SIG-M5 treated with dmso at 0.1 percent for 504 hours (cell line): ENCODE data around the gene TBX4.

Experiments used
- DNase-seq: peaks from one replicate; lab custom pipeline; 2025; ENCODE audit not compliant: unreplicated experiment; lab: John Stamatoyannopoulos, UW

TBX4 gene

DNA sequence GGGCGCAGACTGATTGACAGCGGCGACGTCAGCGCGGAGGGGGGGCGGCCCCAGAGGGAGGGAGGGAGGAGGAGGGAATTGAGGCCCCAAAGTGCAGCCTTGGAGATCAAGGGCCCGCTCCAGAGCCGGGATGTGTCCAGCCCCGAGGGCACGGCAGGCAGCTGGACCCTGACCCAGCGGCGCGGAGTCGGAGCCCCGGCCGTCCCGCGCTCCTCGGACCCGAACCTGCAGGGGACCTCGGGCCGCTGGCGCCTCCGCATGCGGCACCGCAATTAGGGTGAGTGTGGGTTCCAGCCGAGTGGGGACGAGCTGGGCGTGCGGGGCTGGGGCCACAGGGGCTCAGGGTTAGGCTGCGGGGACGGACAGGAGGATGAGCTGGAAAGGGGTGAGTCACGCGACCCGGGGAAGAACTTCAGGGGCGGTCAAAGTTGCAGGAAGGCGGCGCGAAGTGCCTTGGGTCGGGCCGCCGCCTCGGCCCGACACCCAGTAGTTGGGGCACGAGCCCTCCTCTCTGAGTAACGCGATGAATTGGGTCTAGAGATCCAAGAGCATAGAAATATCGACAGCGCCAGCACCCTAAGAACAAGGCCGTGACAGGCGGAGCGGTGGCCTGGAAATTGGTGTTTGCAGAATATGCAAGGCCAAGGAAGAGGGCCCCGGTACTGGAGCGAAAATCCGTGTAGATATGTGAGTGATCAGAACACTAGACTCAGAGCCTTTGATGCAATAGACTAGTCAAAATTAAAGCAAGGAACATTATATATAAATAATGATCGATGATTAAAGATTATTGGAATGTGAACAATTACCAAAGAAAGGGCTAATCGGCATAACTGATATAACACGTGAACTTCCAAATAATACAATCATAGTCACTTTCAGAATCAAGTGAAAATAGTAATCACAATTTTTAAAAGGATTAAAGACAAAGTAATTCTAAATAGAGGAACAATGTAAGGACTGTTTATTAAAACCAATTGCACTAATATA is at the start of gene TBX4:
TBX4 (plus strand) TSS at position 122 of the 990 bp plus-strand sequence. CDS start 4,069 bp downstream, outside the sequence.
- no peak for DNase-seq

DNA sequence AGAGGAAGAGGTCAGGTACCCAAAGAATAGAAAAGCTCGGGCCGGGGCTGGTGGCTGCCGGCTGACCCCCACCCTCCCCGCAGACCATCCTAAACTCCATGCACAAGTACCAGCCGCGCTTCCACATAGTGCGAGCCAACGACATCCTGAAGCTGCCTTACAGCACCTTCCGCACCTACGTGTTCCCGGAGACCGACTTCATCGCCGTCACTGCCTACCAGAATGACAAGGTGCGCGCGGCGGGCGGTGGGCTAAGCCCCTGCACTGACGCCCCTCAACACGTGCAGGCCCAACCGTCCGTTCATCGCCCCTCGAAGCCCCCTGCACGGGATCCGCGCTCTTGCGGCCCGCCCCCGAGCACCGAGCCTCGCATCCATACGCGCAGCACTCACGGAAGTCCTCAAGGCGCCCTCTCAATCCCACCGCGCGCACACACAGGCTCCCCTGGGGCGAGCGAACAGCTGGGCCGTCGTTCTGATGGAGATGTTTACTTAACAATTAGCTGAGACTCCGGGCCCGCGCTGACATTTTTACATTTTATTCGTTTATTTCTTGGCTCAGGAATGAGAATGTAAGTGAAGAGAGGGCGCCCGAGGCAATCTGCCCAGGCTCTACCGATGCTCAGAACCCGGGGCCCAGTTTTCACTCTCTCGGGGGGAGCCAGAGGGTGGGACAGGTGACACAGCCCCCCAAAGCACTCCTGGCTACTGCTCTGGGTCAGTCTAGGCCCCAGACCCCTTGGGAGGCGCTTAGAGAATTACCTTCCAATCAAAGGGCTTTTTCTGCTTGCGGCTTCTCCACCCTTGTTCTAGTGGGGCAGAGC is 49.0 kb upstream of the TBX4 start:
- no peak for DNase-seq

DNA sequence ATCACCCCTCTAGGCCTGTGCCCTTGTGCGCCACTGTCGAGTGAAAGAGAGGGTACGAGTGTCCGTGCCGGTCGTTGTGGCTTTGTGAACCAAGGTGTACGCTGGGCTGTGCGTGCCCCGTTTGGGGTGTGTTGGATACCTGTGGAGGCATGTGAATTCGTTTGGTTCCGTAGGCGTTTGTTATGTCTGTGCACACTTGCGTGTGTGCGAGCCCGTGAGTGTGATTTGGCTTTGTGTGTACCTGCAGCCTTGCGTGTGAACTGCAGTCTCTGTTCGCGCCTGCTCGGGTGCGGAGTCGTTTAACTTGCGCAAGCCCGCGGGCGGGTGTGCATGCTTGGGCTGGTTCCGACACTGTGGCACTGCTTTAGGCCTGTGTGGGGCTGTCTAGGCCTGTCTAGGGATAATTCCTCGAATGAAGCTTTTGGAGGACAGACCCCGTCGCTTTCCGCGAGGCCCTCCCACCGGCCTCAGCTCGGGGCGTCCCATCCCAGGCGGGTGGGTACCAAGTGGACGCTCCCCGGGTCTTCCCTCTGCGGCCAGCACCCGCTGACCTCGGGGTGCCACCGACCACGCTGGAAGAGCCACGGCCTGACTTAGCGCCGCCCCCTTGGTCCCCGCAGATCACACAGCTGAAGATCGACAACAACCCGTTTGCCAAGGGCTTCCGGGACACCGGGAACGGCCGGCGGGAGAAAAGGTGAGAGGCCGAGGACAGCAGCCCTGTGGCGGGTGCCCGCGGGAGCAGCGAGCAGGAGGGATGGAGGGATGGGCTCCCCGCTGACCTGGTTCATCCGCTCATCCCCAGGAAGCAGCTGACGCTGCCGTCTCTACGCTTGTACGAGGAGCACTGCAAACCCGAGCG is 48.2 kb upstream of the TBX4 start:
- no peak for DNase-seq

DNA sequence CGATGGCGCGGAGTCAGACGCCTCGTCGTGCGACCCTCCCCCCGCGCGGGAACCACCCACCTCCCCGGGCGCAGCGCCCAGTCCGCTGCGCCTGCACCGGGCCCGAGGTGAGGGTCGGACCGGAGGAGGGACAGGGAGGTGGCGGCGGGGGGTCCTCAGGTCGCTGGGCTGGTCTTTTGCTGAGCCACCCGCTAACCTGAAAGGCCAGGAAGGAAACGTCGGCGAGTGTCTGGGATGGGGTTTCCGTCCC is 47.6 kb upstream of the TBX4 start:
- no peak for DNase-seq

DNA sequence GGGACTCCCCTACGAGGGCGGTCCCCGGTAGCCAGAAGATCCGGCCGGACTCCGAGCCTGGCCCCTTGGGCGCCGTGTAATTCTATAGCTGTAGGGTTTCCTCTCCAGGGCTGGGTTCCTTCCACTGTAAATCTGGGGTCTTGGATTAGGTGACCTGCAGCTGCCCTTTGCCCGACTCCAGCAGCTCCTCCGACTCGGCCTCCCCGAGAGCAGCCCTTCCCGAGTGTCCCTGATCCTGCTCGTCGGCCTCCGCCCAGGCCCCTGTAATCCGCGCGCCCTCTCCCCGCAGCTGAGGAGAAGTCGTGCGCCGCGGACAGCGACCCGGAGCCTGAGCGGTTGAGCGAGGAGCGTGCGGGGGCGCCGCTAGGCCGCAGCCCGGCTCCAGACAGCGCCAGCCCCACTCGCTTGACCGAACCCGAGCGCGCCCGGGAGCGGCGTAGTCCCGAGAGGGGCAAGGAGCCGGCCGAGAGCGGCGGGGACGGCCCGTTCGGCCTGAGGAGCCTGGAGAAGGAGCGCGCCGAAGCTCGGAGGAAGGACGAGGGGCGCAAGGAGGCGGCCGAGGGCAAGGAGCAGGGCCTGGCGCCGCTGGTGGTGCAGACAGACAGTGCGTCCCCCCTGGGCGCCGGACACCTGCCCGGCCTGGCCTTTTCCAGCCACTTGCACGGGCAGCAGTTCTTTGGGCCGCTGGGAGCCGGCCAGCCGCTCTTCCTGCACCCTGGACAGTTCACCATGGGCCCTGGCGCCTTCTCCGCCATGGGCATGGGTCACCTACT is 47.1 kb upstream of the TBX4 start:
- no peak for DNase-seq

DNA sequence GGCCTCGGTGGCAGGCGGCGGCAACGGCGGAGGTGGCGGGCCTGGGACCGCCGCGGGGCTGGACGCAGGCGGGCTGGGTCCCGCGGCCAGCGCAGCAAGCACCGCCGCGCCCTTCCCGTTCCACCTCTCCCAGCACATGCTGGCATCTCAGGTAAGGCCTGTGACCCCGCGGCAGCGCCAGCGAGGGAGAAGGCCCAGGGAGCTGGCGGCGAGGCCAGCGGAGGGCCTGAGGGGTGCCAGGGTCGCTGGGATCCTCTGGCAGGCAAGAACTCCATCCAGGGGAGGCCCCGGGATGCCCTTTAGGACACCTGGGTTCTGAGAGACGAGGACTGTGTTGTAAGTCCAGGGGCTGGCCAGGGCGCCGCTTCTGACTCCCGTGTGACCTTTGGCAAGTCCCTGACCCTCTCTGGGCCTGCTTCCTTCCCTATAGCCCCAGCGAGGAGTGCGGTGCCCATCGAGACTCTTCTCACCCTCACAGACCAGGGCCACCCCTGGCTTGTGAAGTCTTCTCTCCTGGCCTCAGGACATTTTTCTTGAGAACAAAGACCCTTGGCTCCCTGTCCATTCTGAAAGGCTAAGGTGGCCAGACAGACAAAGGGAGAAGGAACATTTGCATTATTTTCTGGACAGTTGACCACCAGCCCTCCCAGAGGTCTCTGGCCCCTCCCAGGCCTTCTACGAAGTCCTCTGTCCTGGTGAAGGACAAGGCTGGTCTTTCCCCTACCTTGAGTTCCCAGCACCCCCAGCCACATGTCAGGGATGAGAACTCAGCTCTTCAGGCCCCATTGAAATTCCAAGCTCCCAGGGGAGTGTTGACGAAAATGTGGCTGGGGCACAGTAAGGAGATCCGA is 46.3 kb upstream of the TBX4 start:
- DNase-seq, result no peak

DNA sequence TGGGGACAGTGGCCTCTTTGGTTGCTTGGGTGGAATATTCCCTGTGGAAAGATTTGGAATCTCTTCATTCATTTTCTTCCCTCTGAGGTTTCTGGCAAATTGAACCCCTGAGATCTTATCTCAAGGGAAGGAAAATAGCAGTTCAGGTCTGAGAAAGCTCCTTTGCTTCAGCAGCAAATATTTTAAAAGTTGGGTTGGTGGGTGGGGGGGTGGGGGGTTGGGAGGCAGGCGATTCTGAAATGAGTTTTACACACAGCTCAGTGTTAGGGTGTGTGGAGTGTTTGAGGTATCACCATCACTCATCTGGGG is 45.7 kb upstream of the TBX4 start:
- DNase-seq, result no peak

DNA sequence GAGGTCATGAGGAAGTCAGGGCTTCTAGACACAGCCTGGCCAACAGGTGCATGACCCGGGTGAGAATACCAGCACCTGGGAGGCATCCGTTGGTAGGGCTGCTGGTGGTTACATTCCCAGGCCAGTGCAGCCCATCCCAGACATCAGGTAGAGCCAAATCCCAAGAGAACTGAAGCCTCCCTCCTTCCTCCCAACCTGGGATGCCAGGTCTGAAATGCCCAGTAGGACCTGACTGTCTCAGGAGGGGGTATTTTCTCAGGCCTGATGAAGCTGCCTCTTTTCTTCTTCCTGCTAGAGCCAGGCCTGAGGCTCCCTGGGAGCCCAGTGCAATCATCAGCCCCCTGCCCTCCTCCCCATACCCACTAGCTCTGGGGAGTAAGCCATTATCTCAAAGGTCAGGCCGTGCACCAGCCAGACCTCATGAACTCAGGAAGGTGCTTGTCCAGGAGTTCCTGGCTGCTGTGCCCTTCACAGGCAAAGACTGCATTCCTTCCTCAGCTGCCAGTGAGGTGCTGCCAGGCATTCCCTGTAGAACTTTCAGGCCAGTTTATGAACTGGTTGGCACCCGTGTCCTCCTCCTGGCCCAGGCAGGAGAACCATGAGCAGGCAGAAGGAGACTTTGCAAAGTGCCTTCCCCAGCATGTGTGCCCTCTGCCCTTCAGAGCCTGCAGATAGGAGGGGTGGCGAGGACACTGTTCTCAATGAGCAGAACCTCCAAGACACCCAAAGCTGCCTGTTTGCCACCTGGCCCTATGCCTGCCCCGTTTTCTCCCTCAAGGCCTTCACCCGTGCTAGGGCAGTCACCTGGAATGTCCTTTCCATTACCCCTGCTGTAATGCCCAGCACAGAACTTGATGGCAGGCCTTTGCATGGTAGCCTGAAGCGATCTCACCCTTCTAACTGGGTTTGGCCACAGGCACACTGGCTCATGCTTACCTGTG is 45.0 kb upstream of the TBX4 start:
- peak; percentile 67 for DNase-seq

DNA sequence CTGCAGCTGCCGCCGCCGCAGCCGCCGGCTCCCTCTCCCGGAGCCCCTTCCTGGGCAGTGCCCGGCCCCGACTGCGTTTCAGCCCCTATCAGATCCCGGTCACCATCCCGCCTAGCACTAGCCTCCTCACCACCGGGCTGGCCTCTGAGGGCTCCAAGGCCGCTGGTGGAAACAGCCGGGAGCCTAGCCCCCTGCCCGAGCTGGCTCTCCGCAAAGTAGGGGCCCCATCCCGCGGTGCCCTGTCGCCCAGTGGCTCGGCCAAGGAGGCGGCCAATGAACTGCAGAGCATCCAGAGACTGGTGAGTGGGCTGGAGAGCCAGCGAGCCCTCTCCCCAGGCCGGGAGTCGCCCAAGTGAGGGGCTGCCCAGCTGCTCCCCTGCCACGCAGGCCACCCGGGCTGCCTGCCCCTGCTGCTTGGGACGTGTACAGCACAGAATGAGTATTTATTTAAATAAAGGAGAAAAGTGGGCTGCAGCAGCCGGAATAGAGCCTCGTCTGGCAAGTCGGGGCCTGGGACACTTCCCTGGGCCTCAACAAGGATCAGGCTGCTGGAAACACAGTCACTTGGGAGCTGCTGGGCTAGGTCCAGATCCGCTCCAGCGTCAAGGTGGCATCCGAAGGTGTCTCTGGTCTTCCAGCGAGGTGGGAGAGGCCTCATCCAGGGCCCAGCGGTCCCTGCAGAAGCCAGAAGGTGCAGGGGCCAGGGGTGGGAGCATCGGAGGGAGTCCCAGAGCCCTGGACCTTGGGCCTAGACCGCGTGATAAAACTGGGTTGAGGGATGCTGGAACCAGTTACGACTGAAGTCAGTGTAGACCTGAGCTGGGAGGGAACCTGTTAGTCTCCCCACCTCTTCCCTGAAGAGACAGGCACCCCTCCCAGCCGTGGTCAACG is 43.8 kb upstream of the TBX4 start:
- no peak for DNase-seq

DNA sequence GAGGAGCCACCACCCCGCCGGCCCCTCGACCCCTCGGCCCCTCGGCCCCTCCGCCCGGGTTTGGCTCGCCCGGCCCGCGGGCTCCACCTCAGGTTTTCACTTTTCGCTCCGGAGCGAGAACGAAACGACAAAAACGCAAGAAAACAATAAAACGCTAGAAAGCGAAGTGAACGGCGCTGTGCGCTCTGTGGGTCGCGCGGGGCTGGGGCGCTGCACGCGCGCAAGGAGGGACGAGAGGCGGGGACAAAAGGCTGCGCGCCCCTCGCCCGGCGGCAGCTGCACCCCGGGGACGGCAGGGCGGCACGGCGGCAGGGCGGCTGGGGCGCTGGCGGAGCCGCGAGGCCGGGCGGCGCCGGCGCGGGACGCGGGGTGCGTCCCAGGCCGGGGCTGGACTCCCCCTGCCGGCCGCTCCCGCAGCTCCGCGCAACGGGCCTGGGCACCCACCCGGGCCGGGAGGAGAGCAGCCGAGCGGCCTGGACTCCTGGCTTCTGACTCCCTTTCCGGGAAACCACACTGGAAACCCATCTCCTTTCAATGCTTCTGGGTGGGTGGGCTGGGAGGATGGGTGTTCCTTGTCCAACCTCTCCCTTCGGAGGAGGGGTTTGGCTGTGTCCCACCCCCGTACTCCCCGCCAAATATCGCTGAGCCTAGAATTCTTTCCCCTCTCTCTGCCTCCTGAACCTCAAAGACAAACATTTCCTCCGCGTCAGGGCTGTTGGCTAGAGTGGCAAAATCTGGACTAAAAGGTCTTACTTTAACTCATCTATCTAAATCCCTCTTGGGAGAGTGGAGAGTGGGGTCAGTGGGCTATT is 42.7 kb upstream of the TBX4 start:
- peak; percentile 96 for DNase-seq

DNA sequence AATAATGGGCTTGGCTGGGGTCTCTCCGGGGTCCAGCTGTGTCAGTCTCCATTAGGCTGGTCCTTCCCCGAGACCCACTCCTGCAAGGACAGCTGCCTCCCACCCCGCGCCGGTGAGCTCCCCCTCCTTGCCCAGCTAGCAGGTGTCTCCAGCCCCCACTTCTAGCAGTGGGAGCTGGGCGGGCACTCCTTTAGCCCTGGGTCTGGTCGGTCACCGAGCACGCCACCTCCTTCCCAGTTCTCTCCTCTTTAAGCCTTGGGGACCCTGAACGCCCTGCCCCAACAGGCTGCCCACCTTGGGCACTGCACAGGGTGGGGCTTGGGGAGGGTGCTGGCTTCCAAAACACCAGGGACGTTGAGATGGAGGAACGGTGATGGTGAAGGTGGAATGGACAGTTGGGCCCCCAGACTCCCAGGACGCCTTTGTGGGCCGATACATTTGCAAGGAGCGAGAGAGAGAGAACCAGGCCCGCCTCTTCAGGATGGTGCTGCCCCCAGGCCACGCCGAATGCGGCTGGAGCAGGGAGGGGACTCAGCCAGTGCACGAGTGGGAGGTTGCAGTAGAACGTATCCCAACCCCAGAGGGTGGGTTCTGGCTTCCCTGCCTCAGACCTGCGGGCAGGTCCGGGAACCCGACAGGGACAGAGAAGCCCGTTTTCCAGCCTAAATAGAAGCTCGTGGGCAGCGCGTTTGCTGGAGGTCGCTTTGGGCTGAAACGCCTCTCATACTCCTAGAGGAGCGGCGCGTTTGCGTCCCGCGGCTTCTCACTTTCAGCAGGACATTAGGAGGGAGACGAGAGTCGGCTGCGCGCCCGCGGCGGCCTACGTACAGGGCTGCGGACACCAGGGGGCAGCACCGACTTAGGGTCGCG is 41.8 kb upstream of the TBX4 start:
- no peak for DNase-seq

DNA sequence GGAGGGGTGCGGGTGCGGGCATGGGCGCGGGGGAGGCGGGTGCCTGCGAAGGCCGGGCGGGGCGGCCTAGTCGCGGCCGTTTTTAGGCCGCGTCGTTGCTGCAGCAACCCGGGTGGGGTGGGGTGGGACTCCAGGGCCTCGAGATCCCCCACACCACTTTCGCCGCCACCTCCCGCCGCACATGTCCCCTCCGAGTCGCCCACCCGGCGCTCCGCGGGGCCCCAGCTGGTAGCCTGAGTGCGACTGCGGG is 41.3 kb upstream of the TBX4 start:
- DNase-seq, result no peak

DNA sequence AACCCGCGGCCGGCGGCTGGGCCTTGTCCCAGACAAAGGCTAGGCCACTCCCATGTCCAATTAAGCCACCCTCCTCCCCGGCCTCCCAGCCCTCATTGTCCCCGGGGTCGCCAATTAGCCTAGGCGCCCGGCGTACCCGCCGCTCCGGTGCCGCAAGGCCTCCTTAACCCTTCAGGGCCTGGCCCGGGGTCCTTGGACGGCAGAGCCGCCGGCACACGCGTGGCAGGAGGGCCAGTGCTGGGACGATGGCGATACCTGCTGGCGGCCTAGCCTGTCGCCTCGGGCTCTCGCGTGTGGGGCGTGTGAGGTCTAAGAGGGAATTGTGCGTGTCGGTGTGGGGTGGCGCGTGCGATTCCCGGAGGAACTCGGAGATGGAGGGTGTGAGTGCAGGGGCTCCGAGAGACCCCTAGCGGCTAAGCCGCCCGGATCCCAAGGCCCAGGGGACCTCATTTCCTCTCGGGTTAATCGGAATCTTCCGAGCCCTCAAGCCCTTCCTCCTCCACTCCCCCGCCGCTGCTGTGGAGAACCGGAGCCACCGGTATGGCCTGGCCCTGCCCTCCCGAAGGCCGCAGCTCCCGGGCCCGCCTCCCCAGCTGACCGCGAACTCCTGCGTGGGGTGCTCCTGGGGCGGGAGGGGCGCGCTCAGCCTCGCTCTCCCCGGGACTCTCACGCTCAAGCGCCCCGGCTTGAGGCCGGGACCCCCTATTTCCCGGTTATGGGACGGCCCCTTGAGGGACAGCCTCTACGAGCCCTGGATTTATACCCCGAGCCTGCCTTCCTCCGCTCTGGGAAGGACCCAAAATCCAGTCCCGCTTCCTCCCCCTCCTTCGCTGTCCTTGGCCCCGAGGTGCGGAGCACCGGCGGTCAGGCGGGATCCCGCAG is 40.7 kb upstream of the TBX4 start:
- DNase-seq, result peak; percentile 99

DNA sequence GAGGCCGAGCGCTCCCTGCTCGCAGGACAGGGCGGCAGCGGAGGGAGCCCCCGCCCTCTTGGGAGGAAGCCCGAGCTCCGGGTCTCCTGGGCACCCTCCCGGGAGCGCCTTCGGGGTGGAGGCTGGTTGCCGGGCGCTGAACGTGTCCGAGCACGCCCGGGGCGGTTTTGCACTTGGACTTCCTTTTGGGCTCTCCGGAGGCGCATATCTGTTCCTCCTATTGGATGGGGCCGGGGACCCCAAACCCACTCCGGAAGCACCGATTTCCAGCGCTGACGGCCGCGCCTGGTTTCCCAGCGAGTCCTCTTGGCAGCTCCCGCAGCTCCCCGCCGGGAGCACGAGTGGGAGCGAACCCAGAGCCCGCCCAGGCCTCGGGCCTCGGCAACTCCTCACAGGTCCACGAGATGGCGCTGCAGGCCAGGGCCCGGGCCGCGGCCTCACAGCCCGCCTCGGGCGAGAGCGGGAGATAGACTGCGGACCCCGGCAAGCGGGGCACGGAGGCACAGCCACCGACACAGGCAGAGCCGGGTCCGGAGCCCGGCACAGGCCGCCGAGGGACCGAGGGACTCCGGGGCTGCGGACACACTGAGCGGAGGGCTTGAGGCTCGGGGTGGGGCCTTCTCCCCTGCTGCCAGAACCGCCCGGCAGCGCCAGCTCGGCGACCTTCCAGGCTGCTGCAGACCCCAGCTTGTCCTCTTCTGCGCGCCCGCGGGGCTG is 39.9 kb upstream of the TBX4 start:
- peak; percentile 100 for DNase-seq
